ENCODE measurements around the gene SEC14L5.
"Not testable (repeated sequence)": the region's sequence is repeated elsewhere in the genome, so short reads cannot be mapped to it uniquely, and the experiment has no call there.

Gene SEC14L5

DNA sequence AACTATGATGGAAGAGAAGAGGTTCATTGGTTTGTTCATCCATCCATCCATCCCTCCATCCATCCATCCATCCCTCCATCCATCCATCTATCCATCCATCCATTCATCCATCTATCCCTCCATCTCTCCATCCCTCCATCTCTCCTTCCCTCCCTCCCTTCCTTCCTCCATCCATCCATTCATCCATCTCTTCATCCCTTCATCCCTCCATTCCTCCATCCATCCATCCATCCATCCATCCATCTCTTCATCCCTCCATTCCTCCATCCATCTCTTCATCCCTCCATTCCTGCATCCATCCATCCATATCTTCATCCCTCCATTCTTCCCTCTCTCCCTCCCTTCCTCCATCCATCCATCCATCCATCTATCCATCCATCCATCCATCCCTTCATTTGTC is 11.2 kb upstream of the SEC14L5 start:
- ChIA-PET POLR2A (interaction anchor here (1.0 kb wide), 1 partner anchor 99 kb away, joined by 4 read pairs; the partner anchor contains the start of genes GLYR1 and UBN1), CTCF (no interaction called here)
- TF ChIP-seq L3MBTL2 (conservative IDR thresholded peaks at IDR 0.05) (no peak), SP1 (IDR thresholded peaks at IDR 0.05) (no peak), LEF1 (IDR thresholded peaks at IDR 0.05; ENCODE audit: borderline replicate concordance) (no peak), FOXM1 (IDR thresholded peaks at IDR 0.05; ENCODE audit: borderline replicate concordance) (no peak), ZNF384 (IDR thresholded peaks at IDR 0.05) (no peak), ARNT (IDR thresholded peaks at IDR 0.05) (no peak), PKNOX1 (IDR thresholded peaks at IDR 0.05) (no peak)

GRCh38 chr16:4947722-4948503 is 10.2 kb upstream of the SEC14L5 start:
- TF ChIP-seq TARDBP (IDR thresholded peaks at IDR 0.05) (no peak), ELF4 (IDR thresholded peaks at IDR 0.05) (no peak), LEF1 (IDR thresholded peaks at IDR 0.05; ENCODE audit: borderline replicate concordance) (no peak), SP1 (IDR thresholded peaks at IDR 0.05) (no peak), ARNT (IDR thresholded peaks at IDR 0.05) (no peak), HDGF (IDR thresholded peaks at IDR 0.05; ENCODE audit: borderline replicate concordance) (no peak), ZNF384 (IDR thresholded peaks at IDR 0.05) (no peak)
- POLR2A ChIA-PET = interaction anchor here (0.9 to 1.0 kb wide), 2 partner anchors 100 to 214 kb away, joined by 4 read pairs; partner anchors contain the start of genes ANKS3, DNAAF8, GLYR1 and UBN1
- CTCF ChIA-PET = interaction anchor here (0.7 to 1.1 kb wide), 4 partner anchors 8 to 165 kb away, joined by 3 to 4 read pairs (median 3); partner anchors contain the start of gene SEC14L5
- no peak for DNase-seq (ENCODE audit: extremely low spot score)

More for the DNA sequence above, 11.2 kb upstream of the SEC14L5 start:
- no peak for DNase-seq (ENCODE audit: extremely low spot score)

- ChIA-PET CTCF (interaction anchor here (0.7 kb wide), 1 partner anchor 166 kb away, joined by 3 read pairs; no protein-coding TSS in a partner anchor), POLR2A (no interaction called here)
- TF ChIP-seq ARNT (IDR thresholded peaks at IDR 0.05) = no peak
- no peak for TF ChIP-seq SP1 (IDR thresholded peaks at IDR 0.05)
- TF ChIP-seq LEF1 (IDR thresholded peaks at IDR 0.05; ENCODE audit: borderline replicate concordance) = no peak
- TF ChIP-seq ELF4 (IDR thresholded peaks at IDR 0.05) = no peak
- no peak for TF ChIP-seq CTBP1 (IDR thresholded peaks at IDR 0.05; ENCODE audit: borderline replicate concordance)
- TF ChIP-seq PKNOX1 (IDR thresholded peaks at IDR 0.05) = no peak
- no peak for TF ChIP-seq L3MBTL2 (conservative IDR thresholded peaks at IDR 0.05)
- TF ChIP-seq FOXM1 (IDR thresholded peaks at IDR 0.05; ENCODE audit: borderline replicate concordance) = no peak
- no peak for TF ChIP-seq TARDBP (IDR thresholded peaks at IDR 0.05)
- no peak for TF ChIP-seq NFRKB (IDR thresholded peaks at IDR 0.05)
- TF ChIP-seq BHLHE40 (IDR thresholded peaks at IDR 0.05; ENCODE audit: borderline replicate concordance) = no peak
- no peak for TF ChIP-seq HDGF (IDR thresholded peaks at IDR 0.05; ENCODE audit: borderline replicate concordance)
- TF ChIP-seq ZNF384 (IDR thresholded peaks at IDR 0.05) = no peak
- no peak for TF ChIP-seq FOXA1 (IDR thresholded peaks at IDR 0.05)
- TF ChIP-seq SUZ12 (IDR thresholded peaks at IDR 0.05) = no peak
- TF ChIP-seq FOXK2 (IDR thresholded peaks at IDR 0.05) = no peak
- DNase-seq (ENCODE audit: extremely low spot score) = no peak
Measured at GRCh38 chr16:4948903-4949766, 9.0 kb upstream of the SEC14L5 start.

DNA sequence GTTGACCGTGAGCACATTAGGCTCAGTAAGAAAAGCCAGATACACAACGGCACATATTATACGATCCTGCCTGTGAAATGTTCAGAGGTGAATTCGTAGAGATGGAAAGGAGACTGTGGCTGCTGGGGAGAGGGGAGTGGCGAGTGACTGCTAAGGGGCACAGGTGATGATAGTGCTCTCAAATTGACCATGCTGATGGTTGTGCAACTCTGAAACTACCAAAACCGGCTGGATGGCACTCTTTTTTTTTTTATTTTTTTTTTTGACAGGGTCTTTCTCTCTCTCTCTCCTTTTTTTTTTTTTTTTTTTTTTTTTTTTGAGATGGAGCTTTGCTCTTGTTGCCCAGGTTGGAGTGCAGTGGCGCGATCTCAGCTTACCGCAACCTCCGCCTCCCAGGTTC is 8.1 kb upstream of the SEC14L5 start:
- POLR2A ChIA-PET = interaction anchor here (0.6 kb wide), 1 partner anchor 368 kb away, joined by 3 read pairs; no protein-coding TSS in a partner anchor
- CTCF ChIA-PET = no interaction called here
- TF ChIP-seq HDGF (IDR thresholded peaks at IDR 0.05; ENCODE audit: borderline replicate concordance) = no peak
- 0 out of 2 replicates have a peak, but pooled peaks have one; percentile 26 for TF ChIP-seq ZNF384 (IDR thresholded peaks at IDR 0.05)
- TF ChIP-seq FOXK2 (IDR thresholded peaks at IDR 0.05) = no peak
- no peak for DNase-seq (ENCODE audit: extremely low spot score)

- POLR2A ChIA-PET; DNase-seq (ENCODE audit: extremely low spot score); CTCF ChIA-PET: not testable (repeated sequence)
Measured at GRCh38 chr16:4951583-4951982, 6.5 kb upstream of the SEC14L5 start.

GRCh38 chr16:4954714-4955113 is 3.4 kb upstream of the SEC14L5 start:
- DNase-seq (ENCODE audit: extremely low spot score) = no peak
- TF ChIP-seq SUZ12 (IDR thresholded peaks at IDR 0.05) (no peak), FOXA1 (IDR thresholded peaks at IDR 0.05) (no peak), ZNF384 (IDR thresholded peaks at IDR 0.05) (no peak), LEF1 (IDR thresholded peaks at IDR 0.05; ENCODE audit: borderline replicate concordance) (no peak), HDGF (IDR thresholded peaks at IDR 0.05; ENCODE audit: borderline replicate concordance) (no peak)
- CTCF ChIA-PET = no interaction called here

DNA sequence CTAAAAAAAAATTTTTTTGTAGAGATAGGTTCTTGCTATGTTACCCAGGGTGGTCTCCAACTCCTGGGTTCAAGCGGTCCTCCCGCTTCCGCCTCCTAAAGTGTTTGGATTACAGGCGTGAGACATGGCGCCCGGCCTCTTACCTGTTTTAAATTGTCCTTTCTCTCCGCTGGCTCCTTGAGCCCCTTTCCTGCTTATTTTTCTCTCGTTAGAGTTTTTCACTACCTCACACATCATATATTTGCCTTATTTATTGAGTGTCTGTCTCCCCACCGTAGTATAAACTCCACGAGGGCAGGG is 760 bp upstream of the SEC14L5 start:
- no peak for TF ChIP-seq BHLHE40 (IDR thresholded peaks at IDR 0.05; ENCODE audit: borderline replicate concordance)
- no peak for TF ChIP-seq SP1 (IDR thresholded peaks at IDR 0.05)
- TF ChIP-seq FOXA1 (IDR thresholded peaks at IDR 0.05) = no peak
- TF ChIP-seq L3MBTL2 (conservative IDR thresholded peaks at IDR 0.05) = no peak
- TF ChIP-seq HDGF (IDR thresholded peaks at IDR 0.05; ENCODE audit: borderline replicate concordance) = no peak
- no peak for TF ChIP-seq FOXM1 (IDR thresholded peaks at IDR 0.05; ENCODE audit: borderline replicate concordance)
- TF ChIP-seq ZNF384 (IDR thresholded peaks at IDR 0.05) = no peak
- no peak for TF ChIP-seq LEF1 (IDR thresholded peaks at IDR 0.05; ENCODE audit: borderline replicate concordance)
- no peak for TF ChIP-seq SUZ12 (IDR thresholded peaks at IDR 0.05)
- ChIA-PET CTCF (interaction anchor here (0.6 to 1.0 kb wide), 2 partner anchors 74 to 210 kb away, joined by 3 read pairs; no protein-coding TSS in a partner anchor), POLR2A (interaction anchor here (1.4 kb wide), 1 partner anchor 11 kb away, joined by 4 read pairs; no protein-coding TSS in a partner anchor)
- DNase-seq (ENCODE audit: extremely low spot score) = no peak

More at GRCh38 chr16:4954714-4955113, 3.4 kb upstream of the SEC14L5 start:
- POLR2A ChIA-PET = no interaction called here
